Dedifferentiated amniotic fluid mesenchymal stem cell (primary cell): ENCODE measurements around the gene MOG.
A peak's percentile ranks its signal among the peaks of the same experiment; 100 is the strongest.
"Not testable (repeated sequence)": the region's sequence is repeated elsewhere in the genome, so short reads cannot be mapped to it uniquely, and the experiment has no call there.

Source experiments
- DNase-seq: peaks from one replicate; pipeline ENCODE4 v3.0.0-alpha.2; 2016; ENCODE audit errors: extremely low spot score

The MOG gene

GRCh38 chr6:29637247-29637646 is 19.6 kb upstream of the MOG start:
- no peak for DNase-seq

GRCh38 chr6:29641430-29642148 is 15.3 kb upstream of the MOG start:
- no peak for DNase-seq

GRCh38 chr6:29647927-29648642 is 8.8 kb upstream of the MOG start:
- peak; percentile 36 for DNase-seq

GRCh38 chr6:29649701-29650673 is 6.9 kb upstream of the MOG start:
- peak; percentile 97 for DNase-seq

GRCh38 chr6:29651413-29652197 is 5.3 kb upstream of the MOG start:
- peak; percentile 20 for DNase-seq

GRCh38 chr6:29652198-29652584 is 4.7 kb upstream of the MOG start:
- DNase-seq = no peak

GRCh38 chr6:29653452-29654038 is 3.3 kb upstream of the MOG start:
- peak; percentile 69 for DNase-seq

- DNase-seq = no peak
Observed at GRCh38 chr6:29655658-29656057, 1.2 kb upstream of the MOG start.

- DNase-seq = no peak
Observed at GRCh38 chr6:29656157-29656556, 735 bp upstream of the MOG start.

GRCh38 chr6:29661071-29661470 is 4.2 kb downstream of the MOG start:
- no peak for DNase-seq

- DNase-seq = peak; percentile 24
Observed at GRCh38 chr6:29661502-29662141, 4.7 kb downstream of the MOG start.

GRCh38 chr6:29663300-29664042 is 6.6 kb downstream of the MOG start:
- no peak for DNase-seq

- no peak for DNase-seq
Observed at GRCh38 chr6:29665942-29666825, 9.3 kb downstream of the MOG start.

GRCh38 chr6:29666826-29667130 is 9.9 kb downstream of the MOG start:
- no peak for DNase-seq

- DNase-seq = no peak
Observed at GRCh38 chr6:29667158-29667557, 10.3 kb downstream of the MOG start.

- DNase-seq = no peak
Observed at GRCh38 chr6:29671026-29671425, 14.1 kb downstream of the MOG start.

- DNase-seq = not testable (repeated sequence)
Observed at GRCh38 chr6:29672116-29672515, 15.2 kb downstream of the MOG start.

- no peak for DNase-seq
Observed at GRCh38 chr6:29673161-29673560, 16.3 kb downstream of the MOG start.

- no peak for DNase-seq
Observed at GRCh38 chr6:29674008-29674407, 17.1 kb downstream of the MOG start.
